ENCODE data around the gene CARD9. TPM values are rescaled to one million over a fixed set of nuclear protein-coding genes. Genes with fewer than 3 reads are reported as not detected.

The CARD9 gene
- total RNA-seq, 1 donor from 2014 or later, result 1.2 TPM

GRCh38 chr9:136395345-136396218 lies 22.1 kb upstream of the CARD9 start:
- Histone ChIP-seq H3K27ac (replicated peaks) (no peak overlapping the region), H3K4me1 (peaks cover 24% of the 10 kb centered on the region), H3K4me3 (no peak overlapping the region), H3K36me3 (peaks cover 67% of the 10 kb centered on the region), H3K27me3 (ENCODE audit: low read depth) (no peaks in the 10 kb centered on the region), H3K9me3 (replicated peaks) (no peaks in the 10 kb centered on the region)
- no peak for DNase-seq
- intact Hi-C loops (cut with micrococcal nuclease), result no loop called here
- no peak for TF ChIP-seq CTCF (IDR thresholded peaks at IDR 0.05; ENCODE audit: borderline replicate concordance)

GRCh38 chr9:136395020-136395340 lies 21.5 kb upstream of the CARD9 start:
- intact Hi-C loops (cut with micrococcal nuclease), result no loop called here
- H3K27me3 ChIP-seq (ENCODE audit: low read depth), result no peaks in the 10 kb centered on the region
- H3K36me3 ChIP-seq, result peaks cover 70% of the 10 kb centered on the region
- H3K9me3 ChIP-seq (replicated peaks), result no peaks in the 10 kb centered on the region
- H3K4me1 ChIP-seq, result peaks cover 19% of the 10 kb centered on the region
- H3K4me3 ChIP-seq, result no peak overlapping the region
- TF ChIP-seq CTCF (IDR thresholded peaks at IDR 0.05; ENCODE audit: borderline replicate concordance), result no peak
- no peak for DNase-seq
- no peak overlapping the region for H3K27ac ChIP-seq (replicated peaks)

GRCh38 chr9:136394312-136395019 lies 21.0 kb upstream of the CARD9 start:
- Histone ChIP-seq H3K27me3 (ENCODE audit: low read depth) (no peaks in the 10 kb centered on the region), H3K27ac (replicated peaks) (no peak overlapping the region), H3K36me3 (peaks cover 75% of the 10 kb centered on the region), H3K4me3 (no peak overlapping the region), H3K4me1 (peaks cover 14% of the 10 kb centered on the region), H3K9me3 (replicated peaks) (no peaks in the 10 kb centered on the region)
- DNase-seq, result no peak
- no peak for TF ChIP-seq CTCF (IDR thresholded peaks at IDR 0.05; ENCODE audit: borderline replicate concordance)
- intact Hi-C loops (cut with micrococcal nuclease), result no loop called here

- Histone ChIP-seq H3K9me3 (replicated peaks) (no peaks in the 10 kb centered on the region), H3K27me3 (ENCODE audit: low read depth) (no peaks in the 10 kb centered on the region), H3K4me1 (peaks cover 5% of the 10 kb centered on the region), H3K4me3 (no peak overlapping the region), H3K27ac (replicated peaks) (no peak overlapping the region), H3K36me3 (peaks cover 85% of the 10 kb centered on the region)
- no peak for TF ChIP-seq CTCF (IDR thresholded peaks at IDR 0.05; ENCODE audit: borderline replicate concordance)
- no peak for DNase-seq
- intact Hi-C loops (cut with micrococcal nuclease), result no loop called here
Observed at GRCh38 chr9:136393531-136393930, 20.1 kb upstream of the CARD9 start.

- peaks cover 92% of the 10 kb centered on the region for H3K36me3 ChIP-seq
- no peak for DNase-seq
- H3K27ac ChIP-seq (replicated peaks), result no peak overlapping the region
- H3K27me3 ChIP-seq (ENCODE audit: low read depth), result no peaks in the 10 kb centered on the region
- no peak for TF ChIP-seq CTCF (IDR thresholded peaks at IDR 0.05; ENCODE audit: borderline replicate concordance)
- H3K9me3 ChIP-seq (replicated peaks), result no peaks in the 10 kb centered on the region
- intact Hi-C loops (cut with micrococcal nuclease), result no loop called here
- no peak overlapping the region for H3K4me3 ChIP-seq
- H3K4me1 ChIP-seq, result no peaks in the 10 kb centered on the region
Observed at GRCh38 chr9:136392538-136393449, 19.3 kb upstream of the CARD9 start.

Measured in left ventricle myocardium inferior (tissue), 1 donor.